HG03103 (cell line): ENCODE results near the gene ANXA2.

Source experiments
- ATAC-seq: cut with Tn5 transposase; IDR thresholded peaks from one replicate; pipeline ENCODE4 v1.9.1; 2021; ENCODE audit warnings: low read depth; ENCODE audit not compliant: unreplicated experiment

ANXA2 gene

GRCh38 chr15:60390871-60391501 lies 6.8 kb downstream of the ANXA2 start:
- ATAC-seq, result no peak

GRCh38 chr15:60390231-60390630 lies 7.6 kb downstream of the ANXA2 start:
- no peak for ATAC-seq

GRCh38 chr15:60389261-60390077 lies 8.3 kb downstream of the ANXA2 start:
- ATAC-seq, result no peak

- ATAC-seq, result no peak
Observed at GRCh38 chr15:60387321-60387720, 10.5 kb downstream of the ANXA2 start.

- ATAC-seq, result no peak
Observed at GRCh38 chr15:60386615-60387014, 11.2 kb downstream of the ANXA2 start.

- no peak for ATAC-seq
Observed at GRCh38 chr15:60385620-60386552, 11.9 kb downstream of the ANXA2 start.

GRCh38 chr15:60384526-60385126 lies 13.2 kb downstream of the ANXA2 start:
- ATAC-seq, result no peak

- ATAC-seq, result no peak
Observed at GRCh38 chr15:60384053-60384452, 13.7 kb downstream of the ANXA2 start.

GRCh38 chr15:60382773-60383674 lies 14.8 kb downstream of the ANXA2 start:
- ATAC-seq, result no peak

GRCh38 chr15:60381148-60381788 lies 16.5 kb downstream of the ANXA2 start:
- ATAC-seq, result no peak

GRCh38 chr15:60379525-60380274 lies 18.1 kb downstream of the ANXA2 start:
- ATAC-seq, result no peak

- ATAC-seq, result no peak
Observed at GRCh38 chr15:60379185-60379524, 18.6 kb downstream of the ANXA2 start.

- ATAC-seq, result no peak
Observed at GRCh38 chr15:60376677-60377095, 21.1 kb downstream of the ANXA2 start.

GRCh38 chr15:60375306-60375705 lies 22.5 kb downstream of the ANXA2 start:
- no peak for ATAC-seq

- ATAC-seq, result no peak
Observed at GRCh38 chr15:60374628-60375081, 23.1 kb downstream of the ANXA2 start.

- no peak for ATAC-seq
Observed at GRCh38 chr15:60374209-60374608, 23.6 kb downstream of the ANXA2 start.

GRCh38 chr15:60373745-60374144 lies 24.0 kb downstream of the ANXA2 start:
- ATAC-seq, result no peak

- ATAC-seq, result no peak
Observed at GRCh38 chr15:60373327-60373726, 24.5 kb downstream of the ANXA2 start.
